Prostate gland (tissue), 2 donors: ENCODE results near the gene TMEM255A.

ENCODE experiments used
- POLR2A ChIP-seq: fragments of 450-650 bp; IDR thresholded peaks from one replicate; pipeline ENCODE4 v1.6.1; 2016; ENCODE audit warnings: antibody characterized with exemption, mild to moderate bottlenecking
- POLR2AphosphoS5 ChIP-seq: sonication (generic); formaldehyde crosslinking; IDR thresholded peaks from one replicate; pipeline ENCODE4 v1.6.1; 2017; ENCODE audit warnings: antibody characterized with exemption
- TF ChIP-seq, protein P1 (sequence below), 4 experiments: fragments of 200-600 bp in 2 of 4; fragments of 450-650 bp in 2 of 4; sonication (generic) in 2 of 4; IDR thresholded peaks; 1 replicate in 3 of 4; 2 replicates in 1 of 4; pipeline ENCODE4 v1.5.1; 2016 to 2019; ENCODE audit warnings: antibody characterized with exemption in 4 of 4, mild to moderate bottlenecking in 2 of 4, moderate library complexity in 2 of 4

DNA sequence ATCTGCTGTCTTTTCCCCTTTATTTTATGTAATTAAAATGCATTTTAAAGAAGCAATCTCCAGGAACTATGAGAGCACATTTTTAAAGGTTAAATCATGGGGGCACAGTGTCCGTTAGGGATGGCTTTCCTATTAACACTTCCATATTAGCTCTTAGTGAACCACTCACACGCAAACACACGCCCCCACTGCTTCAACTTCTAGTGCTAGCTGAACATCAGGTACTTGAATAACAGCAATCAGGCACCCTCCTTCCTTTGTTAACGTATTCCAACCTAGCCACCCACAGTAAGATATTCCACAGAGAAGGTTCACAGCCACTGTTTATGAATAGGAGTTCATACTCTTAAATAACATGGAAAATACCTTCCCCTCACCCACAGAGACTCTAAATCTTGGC is 9.3 kb downstream of the TMEM255A start:
- TF ChIP-seq POLR2A (no peak), POLR2AphosphoS5 (no peak)
- TF ChIP-seq, protein P1, sequence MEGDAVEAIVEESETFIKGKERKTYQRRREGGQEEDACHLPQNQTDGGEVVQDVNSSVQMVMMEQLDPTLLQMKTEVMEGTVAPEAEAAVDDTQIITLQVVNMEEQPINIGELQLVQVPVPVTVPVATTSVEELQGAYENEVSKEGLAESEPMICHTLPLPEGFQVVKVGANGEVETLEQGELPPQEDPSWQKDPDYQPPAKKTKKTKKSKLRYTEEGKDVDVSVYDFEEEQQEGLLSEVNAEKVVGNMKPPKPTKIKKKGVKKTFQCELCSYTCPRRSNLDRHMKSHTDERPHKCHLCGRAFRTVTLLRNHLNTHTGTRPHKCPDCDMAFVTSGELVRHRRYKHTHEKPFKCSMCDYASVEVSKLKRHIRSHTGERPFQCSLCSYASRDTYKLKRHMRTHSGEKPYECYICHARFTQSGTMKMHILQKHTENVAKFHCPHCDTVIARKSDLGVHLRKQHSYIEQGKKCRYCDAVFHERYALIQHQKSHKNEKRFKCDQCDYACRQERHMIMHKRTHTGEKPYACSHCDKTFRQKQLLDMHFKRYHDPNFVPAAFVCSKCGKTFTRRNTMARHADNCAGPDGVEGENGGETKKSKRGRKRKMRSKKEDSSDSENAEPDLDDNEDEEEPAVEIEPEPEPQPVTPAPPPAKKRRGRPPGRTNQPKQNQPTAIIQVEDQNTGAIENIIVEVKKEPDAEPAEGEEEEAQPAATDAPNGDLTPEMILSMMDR (IDR thresholded peaks at IDR 0.05), result no peak
